Endothelial cell of umbilical vein (primary cell): ENCODE measurements around the gene NDUFS3. TPM values are rescaled to one million over a fixed set of nuclear protein-coding genes. Genes with fewer than 3 reads are reported as not detected.

Experiments
- BruUV-seq: library from RNA; stranded (reverse); fragments of 400-500 nt; replicated peaks from 2 replicates; lab custom pipeline; 2021; lab: Mats Ljungman, UMichigan
- CTCF ChIA-PET: fragments of 300-600, 350-600 bp; sonication (Branson Sonifier 250); formaldehyde crosslinking; loops from one replicate; lab custom pipeline; 2021; ENCODE audit warnings: antibody characterized with exemption, inconsistent platforms; lab: Charles Lee
- POLR2A ChIA-PET: fragments of 300-600, 350-600 bp; sonication (Branson Sonifier 250); formaldehyde crosslinking; loops from one replicate; lab custom pipeline; 2021; ENCODE audit warnings: antibody characterized with exemption, inconsistent platforms; lab: Charles Lee
- DNase-seq: peaks from one replicate; pipeline ENCODE4 v3.0.0-alpha.2; 2011; ENCODE audit warnings: low read depth, low spot score
- FAIRE-seq: peaks from 2 replicates; lab custom pipeline; 2011; peaks lifted over from hg19 to GRCh38; lab: Jason Lieb, UNC
- H2AFZ ChIP-seq: 2 replicates; pipeline ENCODE4 v1.6.0; 2012; ENCODE audit warnings: low read depth, low read length, control low read depth, inconsistent platforms
- H3K27ac ChIP-seq: 2 replicates; pipeline ENCODE4 v1.5.1; 2011; ENCODE audit warnings: low read depth, mild to moderate bottlenecking, control low read depth, low read length, moderate library complexity; ENCODE audit not compliant: insufficient read depth
- H3K27me3 ChIP-seq, 2 experiments: 2 replicates each; pipeline versions ENCODE4 v1.6.0 to v1.6.1; 2011; ENCODE audit warnings: low read length in 2 of 2, mixed read lengths in 1 of 2; ENCODE audit not compliant: control insufficient read depth in 2 of 2, insufficient read depth in 2 of 2
- H3K36me3 ChIP-seq, 2 experiments: 2 replicates in 1 of 2; 3 replicates in 1 of 2; pipeline ENCODE4 v1.5.1; 2011; ENCODE audit warnings: low read length in 2 of 2, mild to moderate bottlenecking in 1 of 2, moderate library complexity in 1 of 2; ENCODE audit not compliant: control insufficient read depth in 2 of 2, insufficient read depth in 2 of 2; ENCODE audit errors: extremely low read depth in 1 of 2
- H3K4me1 ChIP-seq: 3 replicates; pipeline ENCODE4 v1.5.1; 2011; ENCODE audit warnings: mild to moderate bottlenecking, low read length; ENCODE audit not compliant: control insufficient read depth, insufficient read depth; ENCODE audit errors: extremely low read depth
- H3K4me2 ChIP-seq: 2 replicates; pipeline ENCODE4 v1.6.1; 2011; ENCODE audit warnings: low read length, control low read depth, mixed read lengths; ENCODE audit not compliant: insufficient read depth
- H3K4me3 ChIP-seq, 3 experiments: fragments of 200-600 bp in 1 of 3; sonication (generic), shearing (Covaris generic) in 1 of 3; replicated peaks in 1 of 3; 2 replicates each; pipeline ENCODE4 v1.5.1; 2011 to 2016; ENCODE audit warnings: control low read depth in 3 of 3, low read length in 3 of 3, mild to moderate bottlenecking in 2 of 3, inconsistent platforms in 1 of 3, low read depth in 1 of 3, moderate library complexity in 1 of 3; ENCODE audit not compliant: insufficient read depth in 1 of 3
- H3K79me2 ChIP-seq: 2 replicates; pipeline ENCODE4 v1.6.0; 2012; ENCODE audit warnings: low read length, inconsistent platforms; ENCODE audit not compliant: control insufficient read depth, insufficient read depth
- H3K9ac ChIP-seq: replicated peaks from 2 replicates; pipeline ENCODE3; 2011; ENCODE audit warnings: low read length, control low read depth; ENCODE audit not compliant: insufficient read depth; ENCODE audit errors: extremely low read depth
- H3K9me1 ChIP-seq: replicated peaks from 3 replicates; pipeline ENCODE4 v1.6.0; 2011; ENCODE audit warnings: mild to moderate bottlenecking, low read length; ENCODE audit not compliant: control insufficient read depth, insufficient read depth; ENCODE audit errors: extremely low read depth
- H3K9me3 ChIP-seq: replicated peaks from 2 replicates; pipeline ENCODE4 v1.5.1; 2012; ENCODE audit warnings: low read length, inconsistent platforms; ENCODE audit not compliant: control insufficient read depth, insufficient read depth
- H4K20me1 ChIP-seq: replicated peaks from 2 replicates; pipeline ENCODE3; 2011; ENCODE audit warnings: mild to moderate bottlenecking, low read length; ENCODE audit not compliant: control insufficient read depth, insufficient read depth; ENCODE audit errors: extremely low read depth
- CTCF ChIP-seq, 2 donors: IDR thresholded peaks; 1 replicate in 1 of 2; 2 replicates in 1 of 2; pipeline ENCODE4 v1.5.1; 2011; ENCODE audit warnings: low read length in 2 of 2, mild to moderate bottlenecking in 2 of 2, moderate library complexity in 2 of 2, control low read depth in 1 of 2, inconsistent platforms in 1 of 2, low read depth in 1 of 2; ENCODE audit not compliant: insufficient read depth in 1 of 2; ENCODE audit errors: extremely low read depth in 1 of 2
- EZH2 ChIP-seq: IDR thresholded peaks from 2 replicates; pipeline ENCODE4 v1.6.1; 2012; ENCODE audit warnings: borderline replicate concordance, low read depth, mild to moderate bottlenecking, moderate library complexity, low read length, inconsistent platforms; ENCODE audit not compliant: severe bottlenecking
- GATA2 ChIP-seq: IDR thresholded peaks from 2 replicates; pipeline ENCODE4 v1.7.0; 2011; ENCODE audit warnings: low read depth, mild to moderate bottlenecking, moderate library complexity, mixed read lengths, low read length; ENCODE audit not compliant: insufficient read length, insufficient read depth
- JUN ChIP-seq: IDR thresholded peaks from 2 replicates; pipeline ENCODE4 v1.6.1; 2011; ENCODE audit warnings: borderline replicate concordance, low read depth; ENCODE audit not compliant: insufficient read length, insufficient read depth
- MYC ChIP-seq: IDR thresholded peaks from one replicate; pipeline ENCODE4 v1.6.1; 2011; ENCODE audit warnings: mild to moderate bottlenecking, low read depth, low read length
- POLR2A ChIP-seq: IDR thresholded peaks from 2 replicates; pipeline ENCODE4 v1.6.1; 2012; ENCODE audit warnings: low read depth, mild to moderate bottlenecking, control low read depth, low read length
- dilution Hi-C: fragments of 300-500 bp; cut with MboI; formaldehyde crosslinking; loops from one replicate; pipeline ENCODE4 v1.15.0; 2019; ENCODE audit warnings: low sequenced_read_pairs; ENCODE audit not compliant: extremely low pct_ligation_motif_present
- intact Hi-C: fragments of 100-400 bp; cut with micrococcal nuclease; formaldehyde crosslinking; loops from one replicate; pipeline ENCODE4 v1.10.0; 2022
- polyA plus RNA-seq, 4 experiments: library from polyadenylated mRNA; depleted of rRNA in 3 of 4; stranded (reverse) in 3 of 4; unstranded in 1 of 4; fragments of >200 nt; gene quantifications; 2 replicates each; pipeline versions ENCODE4 v1.2.1 to v1.2.3, GENCODE V29; 2011 to 2012; ENCODE audit warnings: missing spikeins in 1 of 4
- total RNA-seq: library from RNA; stranded (reverse); gene quantifications from 2 replicates; pipeline ENCODE4 v1.2.3, GENCODE V29; 2021

NDUFS3 gene
- total and polyA plus RNA-seq, 2 donors (not counting 3 experiments of a cell fraction or from before 2014, with no cell fraction given) = 99.7 to 169 TPM

GRCh38 chr11:47572715-47573255 lies 6.1 kb upstream of the NDUFS3 start:
- Histone ChIP-seq H3K27ac (no peak overlapping the region), H3K4me2 (no peak overlapping the region), H3K4me1 (peaks cover 9% of the 10 kb centered on the region), H2AFZ (no peak overlapping the region), H3K4me3 (no peak overlapping the region), H4K20me1 (peaks cover 3% of the 10 kb centered on the region), H3K9me1 (no peaks in the 10 kb centered on the region), H3K36me3 (peaks cover 8 to 17% of the 10 kb centered on the region in 2 experiments), H3K9ac (no peak overlapping the region), H3K9me3 (no peaks in the 10 kb centered on the region), H3K27me3 (no peaks in the 10 kb centered on the region), H3K79me2 (peaks cover 28% of the 10 kb centered on the region)
- DNase-seq (no peak), FAIRE-seq (no peak)
- intact Hi-C loops = no loop called here
- dilution Hi-C loops = no loop called here
- POLR2A ChIA-PET = no interaction called here
- CTCF ChIA-PET = interaction anchor here (0.8 to 0.9 kb wide), 2 partner anchors 20 to 44 kb away, joined by 3 to 5 read pairs; partner anchors contain the start of gene CELF1
- TF ChIP-seq POLR2A (peak; percentile 16), GATA2 (no peak), EZH2 (no peak), CTCF (IDR thresholded peaks at IDR 0.05; ENCODE audit: extremely low read depth in 1 of 2, insufficient read depth in 1 of 2, low read depth in 1 of 2, low read length in 2 of 2) (no peak), JUN (no peak), MYC (no peak)
- TSS peak; percentile 2 for BruUV-seq
